ENCODE results near the gene PSME3IP1.

DNA sequence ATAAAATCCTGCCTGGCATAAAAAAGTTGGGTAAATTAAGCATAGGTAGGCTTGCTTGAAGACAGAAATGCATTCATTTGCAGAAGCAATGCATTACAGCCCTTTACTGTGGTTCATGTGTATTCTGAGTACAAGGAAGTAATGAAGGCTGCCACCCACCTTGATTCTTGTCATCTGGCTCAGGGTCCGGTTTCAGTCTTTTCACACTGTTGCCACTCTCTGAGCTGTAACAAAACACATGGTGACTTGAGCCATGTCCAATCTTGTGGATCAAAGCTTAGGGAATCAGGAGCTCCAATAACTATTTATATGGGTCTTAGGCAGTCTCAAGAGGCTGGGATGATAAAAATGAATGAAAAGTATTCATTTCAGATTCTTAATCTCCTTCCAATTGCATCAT lies 22.0 kb downstream of the PSME3IP1 start:
- TF ChIP-seq, protein P1, sequence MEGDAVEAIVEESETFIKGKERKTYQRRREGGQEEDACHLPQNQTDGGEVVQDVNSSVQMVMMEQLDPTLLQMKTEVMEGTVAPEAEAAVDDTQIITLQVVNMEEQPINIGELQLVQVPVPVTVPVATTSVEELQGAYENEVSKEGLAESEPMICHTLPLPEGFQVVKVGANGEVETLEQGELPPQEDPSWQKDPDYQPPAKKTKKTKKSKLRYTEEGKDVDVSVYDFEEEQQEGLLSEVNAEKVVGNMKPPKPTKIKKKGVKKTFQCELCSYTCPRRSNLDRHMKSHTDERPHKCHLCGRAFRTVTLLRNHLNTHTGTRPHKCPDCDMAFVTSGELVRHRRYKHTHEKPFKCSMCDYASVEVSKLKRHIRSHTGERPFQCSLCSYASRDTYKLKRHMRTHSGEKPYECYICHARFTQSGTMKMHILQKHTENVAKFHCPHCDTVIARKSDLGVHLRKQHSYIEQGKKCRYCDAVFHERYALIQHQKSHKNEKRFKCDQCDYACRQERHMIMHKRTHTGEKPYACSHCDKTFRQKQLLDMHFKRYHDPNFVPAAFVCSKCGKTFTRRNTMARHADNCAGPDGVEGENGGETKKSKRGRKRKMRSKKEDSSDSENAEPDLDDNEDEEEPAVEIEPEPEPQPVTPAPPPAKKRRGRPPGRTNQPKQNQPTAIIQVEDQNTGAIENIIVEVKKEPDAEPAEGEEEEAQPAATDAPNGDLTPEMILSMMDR (IDR thresholded peaks at IDR 0.05), result no peak
- TF ChIP-seq POLR2A (IDR thresholded peaks at IDR 0.05) (no peak), POLR2AphosphoS5 (IDR thresholded peaks at IDR 0.05) (no peak)

All from breast epithelium (tissue), 3 donors.